Common myeloid progenitor, CD34-positive (primary cell): ENCODE results near the gene SFTPA2.
"Not testable (repeated sequence)": the region's sequence is repeated elsewhere in the genome, so short reads cannot be mapped to it uniquely, and the experiment has no call there.

ENCODE experiments used
- CTCF ChIA-PET: fragments of 350-600 bp; sonication (Branson Sonifier 250); formaldehyde crosslinking; loops from one replicate; lab custom pipeline; 2021; ENCODE audit warnings: antibody characterized with exemption; lab: Charles Lee
- POLR2A ChIA-PET: fragments of 350-600 bp; sonication (Branson Sonifier 250); formaldehyde crosslinking; loops from one replicate; lab custom pipeline; 2021; ENCODE audit warnings: antibody characterized with exemption; lab: Charles Lee
- DNase-seq, 3 donors: peaks; one replicate each; pipeline versions ENCODE4 v3.0.0 to v3.0.0-alpha.2; 2013
- H3K27ac ChIP-seq, 2 experiments: 1 replicate in 1 of 2; 2 replicates in 1 of 2; pipeline ENCODE4 v1.7.0; 2013; ENCODE audit warnings: inconsistent platforms in 2 of 2, low read length in 2 of 2, mild to moderate bottlenecking in 2 of 2, low read depth in 1 of 2, moderate library complexity in 1 of 2; ENCODE audit not compliant: severe bottlenecking in 2 of 2, insufficient read depth in 1 of 2, poor library complexity in 1 of 2
- H3K27me3 ChIP-seq, 5 experiments: replicated peaks in 2 of 5; 1 replicate in 3 of 5; 2 replicates in 2 of 5; pipeline versions ENCODE4 v1.6.1 to v1.7.0; 2013; ENCODE audit warnings: low read length in 4 of 5, mild to moderate bottlenecking in 2 of 5, moderate library complexity in 2 of 5, inconsistent platforms in 1 of 5; ENCODE audit not compliant: insufficient read depth in 5 of 5, control insufficient read depth in 4 of 5
- H3K36me3 ChIP-seq, 4 experiments: 1 replicate in 2 of 4; 2 replicates in 2 of 4; pipeline versions ENCODE4 v1.6.1 to v1.7.0; 2013; ENCODE audit warnings: low read length in 3 of 4, control low read depth in 1 of 4, mild to moderate bottlenecking in 1 of 4; ENCODE audit not compliant: control insufficient read depth in 4 of 4, insufficient read depth in 4 of 4
- H3K4me1 ChIP-seq, 4 experiments: 1 replicate in 3 of 4; 2 replicates in 1 of 4; pipeline versions ENCODE4 v1.6.1 to v1.7.1; 2013; ENCODE audit warnings: low read length in 3 of 4, mild to moderate bottlenecking in 3 of 4, control low read depth in 1 of 4, inconsistent platforms in 1 of 4, moderate library complexity in 1 of 4; ENCODE audit not compliant: control insufficient read depth in 4 of 4, insufficient read depth in 4 of 4; ENCODE audit errors: control extremely low read depth in 1 of 4
- H3K4me3 ChIP-seq, 7 experiments: 1 replicate in 4 of 7; 2 replicates in 3 of 7; pipeline versions ENCODE4 v1.5.1 to v1.7.0; 2013; ENCODE audit warnings: mild to moderate bottlenecking in 7 of 7, low read length in 6 of 7, moderate library complexity in 6 of 7, inconsistent platforms in 2 of 7, low read depth in 2 of 7, control low read depth in 1 of 7; ENCODE audit not compliant: insufficient read depth in 4 of 7, control insufficient read depth in 1 of 7; ENCODE audit errors: extremely low read depth in 1 of 7
- H3K9me3 ChIP-seq, 5 experiments: 1 replicate in 4 of 5; 2 replicates in 1 of 5; pipeline versions ENCODE4 v1.6.1 to v1.7.1; 2013; ENCODE audit warnings: low read length in 4 of 5, mild to moderate bottlenecking in 2 of 5, inconsistent platforms in 1 of 5, low read depth in 1 of 5, moderate library complexity in 1 of 5; ENCODE audit not compliant: control insufficient read depth in 4 of 5, insufficient read depth in 2 of 5; ENCODE audit errors: control extremely low read depth in 1 of 5
- WGBS: methylation state at CpG from one replicate; pipeline ENCODE4 v1.1.5; 2013; ENCODE audit not compliant: insufficient coverage; 5-methylcytosine and 5-hydroxymethylcytosine counted together

The SFTPA2 gene

DNA sequence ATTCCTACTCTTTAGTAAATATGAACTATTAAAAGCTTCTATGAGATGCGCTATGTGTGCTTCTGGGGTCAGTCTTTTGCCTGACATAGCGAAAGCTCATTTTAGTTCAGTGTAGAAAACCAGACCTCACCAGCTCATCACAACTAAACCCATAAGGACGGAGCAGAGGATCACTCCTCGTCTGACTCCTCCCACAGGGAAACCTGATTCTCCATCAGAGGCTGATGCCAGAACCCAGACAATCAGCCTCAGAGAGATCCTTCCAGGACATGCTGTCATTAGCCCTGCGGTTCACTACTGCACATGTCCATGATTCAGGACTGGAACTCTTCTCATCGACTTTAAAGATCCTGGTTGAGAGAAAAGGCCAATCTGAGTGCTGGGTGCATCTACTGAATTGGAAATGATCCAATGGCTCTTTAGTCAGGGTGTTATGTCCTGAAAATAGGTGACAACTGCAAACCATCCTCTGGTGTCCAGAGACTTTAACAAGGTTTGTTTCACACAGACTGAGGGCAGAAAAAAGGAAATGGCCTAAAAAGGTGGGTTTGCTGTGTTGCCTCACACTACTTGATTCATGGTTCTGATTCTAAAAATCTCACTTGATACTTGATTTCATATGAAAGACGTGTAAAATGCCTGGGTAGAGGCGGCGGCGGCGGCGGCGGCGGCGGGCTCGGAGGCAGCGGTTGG is 48.2 kb downstream of the SFTPA2 start, which contains the start of gene EIF5AL1:
TSS of gene EIF5AL1 (plus strand) at position 643 of the 693 bp plus-strand sequence. CDS start 117 bp downstream, outside the sequence.
- CTCF ChIA-PET, H3K27me3 ChIP-seq, H3K27ac ChIP-seq, H3K4me3 ChIP-seq, POLR2A ChIA-PET, DNase-seq, H3K4me1 ChIP-seq, H3K36me3 ChIP-seq, H3K9me3 ChIP-seq: not testable (repeated sequence)
- no CpG with 5 or more reads among the region's 17 CpGs for WGBS

DNA sequence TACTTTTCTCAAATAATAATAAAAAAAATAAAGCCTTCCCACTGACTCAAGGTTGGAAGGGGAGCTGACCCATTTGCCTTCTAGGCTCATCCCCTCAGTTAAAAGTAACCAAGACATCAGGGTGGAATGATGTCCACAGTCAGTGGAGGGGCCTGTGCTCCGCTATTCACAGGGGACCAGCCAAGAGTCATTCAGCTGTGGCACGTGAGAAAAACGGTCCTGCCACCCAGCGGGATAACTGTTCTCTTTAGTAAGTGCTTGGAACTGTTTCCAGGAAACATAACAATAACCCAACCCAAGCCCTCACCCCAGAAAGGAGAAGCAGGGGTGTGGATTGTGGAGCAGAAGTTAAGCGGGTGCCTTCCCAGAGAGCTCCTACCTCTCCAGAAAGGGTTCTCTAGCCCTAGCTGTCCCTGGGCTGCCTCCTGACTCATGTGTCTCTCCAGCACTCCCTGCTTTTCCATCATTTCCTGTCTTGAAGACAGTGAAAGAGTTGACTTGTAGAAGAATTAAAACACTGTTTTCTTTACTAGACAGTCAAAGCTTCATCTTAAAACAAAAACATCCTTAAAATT is 50.2 kb downstream of the SFTPA2 start:
- H3K27ac ChIP-seq, H3K4me1 ChIP-seq, POLR2A ChIA-PET, DNase-seq, H3K36me3 ChIP-seq, H3K9me3 ChIP-seq, H3K4me3 ChIP-seq, CTCF ChIA-PET: not testable (repeated sequence)
- peaks cover 0 to 11% (median 4%) of the 10 kb centered on the region in 5 experiments for H3K27me3 ChIP-seq
- no CpG with 5 or more reads among the region's 5 CpGs for WGBS

DNA sequence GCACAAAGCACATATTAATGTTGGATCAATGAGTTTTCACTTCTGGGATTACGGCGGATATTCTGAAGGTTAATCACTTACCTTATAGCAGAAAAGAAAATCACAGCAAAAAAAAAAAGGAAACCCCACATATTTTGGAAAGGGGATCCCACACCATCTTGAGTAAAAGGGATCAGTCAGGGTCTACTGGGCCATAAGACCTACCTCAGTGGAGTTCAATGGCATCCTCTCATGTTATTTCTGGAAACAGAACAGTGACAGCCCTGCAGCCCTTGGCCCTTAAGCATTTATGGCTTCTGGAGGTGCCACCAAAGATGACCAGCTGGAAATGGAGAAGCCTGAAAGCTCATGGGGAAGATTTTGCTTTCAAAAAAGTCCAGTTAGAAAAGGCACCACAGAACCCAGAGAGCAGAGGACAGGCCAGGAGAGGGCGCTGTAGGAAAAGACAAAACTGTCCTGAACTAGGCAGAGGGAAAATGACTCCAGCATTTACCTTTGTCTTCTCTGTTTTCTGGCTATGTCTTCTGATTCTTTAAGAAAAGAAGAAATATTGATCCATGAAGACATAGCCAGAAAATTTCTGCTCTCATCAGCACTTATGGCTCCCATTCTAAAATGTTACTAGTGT is 50.8 kb downstream of the SFTPA2 start:
- H3K27me3 ChIP-seq = peaks cover 0 to 11% (median 4%) of the 10 kb centered on the region in 5 experiments
- WGBS = no CpG with 5 or more reads among the region's 3 CpGs
- H3K36me3 ChIP-seq, POLR2A ChIA-PET, H3K4me3 ChIP-seq, H3K4me1 ChIP-seq, DNase-seq, H3K27ac ChIP-seq, CTCF ChIA-PET, H3K9me3 ChIP-seq: not testable (repeated sequence)

DNA sequence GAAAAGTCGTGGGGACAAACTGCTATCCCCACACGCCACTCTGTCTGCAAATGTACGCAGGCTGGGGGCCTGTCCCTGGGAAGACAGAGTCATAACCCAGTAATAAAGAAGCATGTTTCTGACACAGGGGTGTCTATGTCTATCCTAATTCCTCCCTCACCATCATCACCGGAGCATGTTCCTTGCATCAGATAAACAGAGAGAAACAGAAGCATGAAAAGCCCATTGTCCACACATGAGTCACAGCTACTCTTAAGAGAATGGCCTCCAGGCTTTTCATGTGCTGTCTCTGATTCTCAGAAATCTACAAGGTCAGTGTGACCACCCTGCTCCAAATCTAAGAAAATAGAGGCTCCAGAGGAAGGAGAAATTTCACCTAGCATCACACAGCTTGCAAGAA is 52.0 kb downstream of the SFTPA2 start:
- POLR2A ChIA-PET, H3K4me1 ChIP-seq, H3K9me3 ChIP-seq, H3K36me3 ChIP-seq, H3K4me3 ChIP-seq, DNase-seq, H3K27ac ChIP-seq: not testable (repeated sequence)
- peaks cover 0 to 11% (median 4%) of the 10 kb centered on the region in 5 experiments for H3K27me3 ChIP-seq
- CTCF ChIA-PET = interaction anchor here (1.0 kb wide), 1 partner anchor 135 kb away, joined by 5 read pairs; no protein-coding TSS in a partner anchor
- 100% methylated on average over 1 of the region's 4 CpGs for WGBS

DNA sequence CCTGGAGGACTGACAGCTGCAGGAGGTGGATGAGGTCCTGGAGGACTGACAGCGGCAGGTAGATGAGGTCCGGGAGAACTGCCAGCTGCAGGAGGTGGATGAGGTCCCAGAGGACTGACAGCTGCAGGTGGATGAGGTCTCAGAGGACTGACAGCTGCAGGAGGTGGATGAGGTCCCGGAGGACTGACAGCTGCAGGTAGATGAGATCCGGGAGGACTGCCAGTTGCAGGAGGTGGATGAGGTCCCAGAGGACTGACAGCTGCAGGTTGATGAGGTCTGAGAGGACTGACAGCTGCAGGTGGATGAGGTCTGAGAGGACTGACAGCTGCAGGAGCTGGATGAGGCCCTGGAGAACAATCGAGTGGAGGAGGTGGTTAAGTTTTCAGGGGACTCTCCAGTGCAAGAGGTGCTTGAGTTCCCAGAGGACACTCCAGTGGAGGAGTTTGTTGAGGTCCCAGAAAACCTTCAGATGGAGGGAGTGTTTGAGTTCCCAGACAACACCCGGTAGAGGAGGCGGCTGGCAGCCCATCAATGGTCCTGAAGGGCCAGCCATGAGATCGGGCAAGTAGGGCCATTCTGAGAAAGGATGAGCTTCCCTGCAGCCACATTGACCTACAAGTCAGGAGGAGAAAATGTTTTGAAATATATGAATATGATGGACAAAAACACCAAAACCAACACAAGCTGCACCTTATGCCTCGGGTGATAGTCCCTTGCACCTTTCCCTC is 52.6 kb downstream of the SFTPA2 start:
- DNase-seq = no peak
- no peaks in the 10 kb centered on the region for H3K36me3 ChIP-seq
- CTCF ChIA-PET = interaction anchor here (1.0 kb wide), 1 partner anchor 134 kb away, joined by 5 read pairs; no protein-coding TSS in a partner anchor
- peaks cover 0 to 13% (median 4%) of the 10 kb centered on the region in 5 experiments for H3K27me3 ChIP-seq
- H3K4me3 ChIP-seq = no peak overlapping the region
- H3K9me3 ChIP-seq = no peaks in the 10 kb centered on the region
- POLR2A ChIA-PET = interaction anchor here (0.7 kb wide), 1 partner anchor 1900 kb away, joined by 4 read pairs; no protein-coding TSS in a partner anchor
- H3K4me1 ChIP-seq = no peaks in the 10 kb centered on the region
- WGBS = 90% methylated on average over 8 of the region's 9 CpGs
- no peak overlapping the region for H3K27ac ChIP-seq
